Measurements from ENCODE around the gene STK33.

STK33 gene

DNA sequence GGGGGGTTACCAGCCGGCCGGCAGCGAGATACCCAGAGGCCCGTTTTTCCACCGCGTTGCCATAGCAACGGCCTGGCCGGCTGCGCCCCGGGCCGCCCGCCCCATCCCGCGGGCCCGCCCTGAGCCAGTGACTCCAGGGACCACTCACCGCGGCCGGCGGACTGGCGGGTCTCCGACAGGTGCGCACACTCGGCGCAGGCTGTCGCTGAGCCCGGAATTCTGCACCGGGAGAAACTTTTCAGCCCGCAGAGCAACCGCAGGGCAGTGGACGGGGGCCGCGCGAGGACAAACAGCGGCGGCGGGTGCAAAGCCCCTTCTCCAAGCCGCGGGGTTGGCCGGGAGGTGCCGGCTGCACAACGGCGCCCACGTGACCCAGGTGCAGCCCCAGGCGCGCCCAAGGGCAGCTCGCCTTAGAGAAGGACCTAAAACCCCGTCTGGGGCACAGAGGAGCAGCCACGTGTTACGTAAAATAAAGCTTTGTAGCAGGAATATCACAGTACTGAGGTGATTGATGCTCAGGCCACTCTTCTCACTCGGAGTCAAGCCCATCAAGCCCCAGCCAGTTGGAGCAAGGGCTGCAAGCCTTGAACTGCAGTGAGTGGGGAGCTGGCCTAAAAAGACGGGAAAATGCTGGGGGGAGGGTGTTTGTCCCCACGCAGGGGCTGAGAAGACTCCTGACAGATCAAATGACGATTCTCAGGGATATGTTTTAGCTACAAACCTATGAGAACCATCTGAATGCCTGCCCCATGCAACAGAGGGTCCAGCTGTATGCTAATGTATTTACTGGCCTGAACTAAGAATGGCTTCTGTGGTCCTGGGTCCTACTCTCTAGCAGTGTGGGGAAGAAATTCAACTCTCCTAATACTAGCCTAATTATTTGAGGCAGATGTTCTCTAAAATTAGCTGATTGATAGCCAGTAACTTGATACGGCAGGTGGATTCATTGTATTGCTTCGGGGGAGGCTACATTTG, at the start of gene STK33:
Gene STK33, minus strand, starts transcription at position 294 of the 975 bp plus-strand sequence. CDS start 119,323 bp downstream, outside the sequence.
- H3K27ac ChIP-seq, result no peak within 1 kb of the TSS
- DNase-seq (ENCODE audit: low read depth, low spot score), result no peak

DNA sequence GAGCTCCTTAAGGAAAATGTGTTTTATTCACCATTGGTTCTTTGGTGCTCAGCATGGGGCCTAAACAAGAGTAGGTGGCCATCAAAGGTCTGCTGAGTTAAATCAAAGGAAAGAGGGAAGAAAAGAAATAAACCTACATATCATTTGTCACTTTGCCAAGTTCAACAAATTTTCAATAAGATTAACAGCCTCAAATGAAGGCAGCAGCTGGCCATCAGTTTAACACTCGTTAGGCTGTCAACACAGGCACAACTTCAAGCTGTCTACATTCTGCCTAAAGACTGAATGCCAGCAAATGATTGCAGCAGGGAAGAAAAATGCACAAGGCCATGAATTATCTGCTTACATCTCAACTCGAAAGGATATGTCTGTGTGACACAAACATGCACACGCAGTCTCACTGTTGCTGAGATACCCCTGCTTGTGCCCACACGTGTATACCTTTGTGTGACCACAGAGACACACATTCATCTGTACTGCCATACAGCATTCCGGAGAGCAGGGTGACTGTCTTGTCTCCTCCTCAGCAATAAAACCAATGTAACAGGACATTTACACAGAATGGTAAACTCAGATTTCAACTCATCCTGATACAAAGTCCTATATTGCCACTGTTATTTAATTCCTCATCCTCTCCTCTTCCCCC, 48.3 kb upstream of the STK33 start:
- no peak overlapping the region for H3K27ac ChIP-seq
- DNase-seq (ENCODE audit: low read depth, low spot score), result no peak

DNA sequence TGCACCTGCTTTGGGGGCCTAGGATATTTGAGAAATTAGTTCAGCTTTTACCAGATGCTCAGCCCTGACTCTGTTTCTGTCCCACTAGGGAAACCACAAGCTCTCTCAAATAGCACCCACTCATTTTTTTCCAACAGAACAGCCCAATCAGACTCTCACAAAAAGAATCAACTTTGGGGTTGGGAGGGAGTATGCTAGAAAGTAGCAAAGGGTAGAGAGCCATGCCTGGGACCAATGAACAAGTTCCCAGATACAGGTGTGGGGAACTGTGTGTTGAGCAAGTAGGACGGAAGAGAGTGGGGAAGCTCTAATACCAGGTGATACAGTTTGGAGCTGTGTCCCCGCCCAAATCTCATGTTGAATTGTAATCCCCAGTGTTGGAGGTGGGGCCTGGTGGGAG, 47.3 kb upstream of the STK33 start:
- H3K27ac ChIP-seq, result no peak overlapping the region
- DNase-seq (ENCODE audit: low read depth, low spot score), result no peak

DNA sequence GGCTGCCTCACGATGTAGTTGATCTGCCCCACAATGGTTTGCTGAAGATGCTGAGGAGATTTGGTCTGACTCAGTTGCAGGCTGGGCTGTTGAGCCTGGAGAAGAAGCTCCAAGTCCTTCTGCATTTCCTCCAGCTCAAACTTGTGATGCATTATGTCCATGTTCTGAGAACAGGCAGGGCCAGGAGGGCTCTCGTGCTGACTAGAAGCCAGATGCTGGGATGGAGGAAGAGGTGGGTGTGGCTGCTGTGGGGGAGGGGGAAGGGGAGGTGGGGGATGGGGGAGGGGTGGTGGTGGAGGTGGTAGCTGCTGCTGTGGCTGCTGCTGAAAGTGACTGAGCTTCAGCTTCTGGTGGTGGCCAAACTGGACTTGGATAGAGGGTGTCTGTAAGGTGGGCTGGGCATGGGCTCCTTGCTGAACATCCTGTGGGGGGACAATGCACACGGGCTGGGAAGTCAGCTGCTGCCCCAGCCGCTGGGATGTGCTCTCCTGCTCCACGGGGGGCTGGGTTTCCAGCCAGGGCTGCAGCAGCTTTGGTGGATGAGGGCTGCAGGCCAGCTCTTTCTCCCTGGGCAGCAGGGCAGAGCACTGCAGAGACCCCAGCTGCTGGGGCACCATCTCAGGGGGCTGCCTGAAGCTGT, 46.4 kb upstream of the STK33 start:
- no peak overlapping the region for H3K27ac ChIP-seq
- no peak for DNase-seq (ENCODE audit: low read depth, low spot score)

DNA sequence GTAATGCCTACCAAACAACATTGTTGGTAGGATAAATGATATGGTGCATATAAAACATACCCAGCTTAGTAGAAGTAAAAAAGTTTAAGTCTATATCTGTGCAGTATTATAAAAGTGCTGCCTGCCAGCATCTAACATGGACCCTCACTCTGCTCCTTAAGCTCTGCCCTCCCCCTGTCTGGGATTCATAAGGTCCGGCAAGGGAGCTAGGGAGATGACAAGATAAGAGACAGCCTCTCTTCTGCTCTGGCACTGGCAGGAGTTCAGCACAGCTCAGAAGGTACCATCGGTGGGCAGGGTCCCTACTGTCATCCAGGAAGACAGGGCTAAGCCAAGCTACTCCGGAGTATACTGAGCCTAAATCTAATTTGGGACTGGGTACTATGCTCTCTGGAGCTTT, 45.6 kb upstream of the STK33 start:
- no peak for DNase-seq (ENCODE audit: low read depth, low spot score)
- H3K27ac ChIP-seq, result no peak overlapping the region

DNA sequence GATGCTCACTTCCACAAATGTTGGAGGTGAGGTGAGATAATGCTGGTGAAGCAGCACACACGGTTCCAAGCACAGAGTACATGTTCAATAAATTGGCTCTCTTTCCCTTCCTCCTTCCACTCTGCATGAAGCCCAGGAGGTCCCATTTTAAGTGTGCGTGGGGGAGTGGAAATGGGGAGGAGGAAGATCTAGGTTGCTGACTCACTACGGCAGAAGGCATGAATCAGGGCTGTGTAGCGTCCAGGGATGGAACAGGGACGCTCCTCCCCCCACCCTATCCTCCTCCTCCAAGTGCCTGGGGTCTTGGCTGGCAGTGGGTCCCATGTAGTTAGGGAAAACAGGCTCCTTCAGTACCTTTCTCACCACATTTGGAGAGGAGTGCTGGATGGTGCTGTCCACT, 44.3 kb upstream of the STK33 start:
- no peak for DNase-seq (ENCODE audit: low read depth, low spot score)
- no peak overlapping the region for H3K27ac ChIP-seq

DNA sequence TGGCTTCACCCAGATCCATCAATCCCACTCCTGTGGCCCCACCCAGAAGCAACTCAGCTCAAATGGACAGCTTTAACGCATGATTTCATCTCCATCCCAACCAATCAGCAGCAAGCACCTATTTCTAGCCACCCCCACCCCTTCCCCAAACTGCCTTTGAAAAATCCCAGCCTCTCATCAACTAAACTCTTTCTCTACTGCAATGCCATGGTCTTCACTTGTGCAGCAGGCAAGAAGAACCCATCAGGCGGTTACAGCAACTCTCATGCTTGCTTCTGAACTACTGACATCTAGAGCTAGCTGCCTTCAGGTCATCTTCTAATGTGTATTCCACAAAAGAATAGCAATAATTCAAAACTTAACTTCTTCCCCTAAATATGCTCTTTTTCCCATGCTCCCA, 42.1 kb upstream of the STK33 start:
- no peak for DNase-seq (ENCODE audit: low read depth, low spot score)
- no peak overlapping the region for H3K27ac ChIP-seq

DNA sequence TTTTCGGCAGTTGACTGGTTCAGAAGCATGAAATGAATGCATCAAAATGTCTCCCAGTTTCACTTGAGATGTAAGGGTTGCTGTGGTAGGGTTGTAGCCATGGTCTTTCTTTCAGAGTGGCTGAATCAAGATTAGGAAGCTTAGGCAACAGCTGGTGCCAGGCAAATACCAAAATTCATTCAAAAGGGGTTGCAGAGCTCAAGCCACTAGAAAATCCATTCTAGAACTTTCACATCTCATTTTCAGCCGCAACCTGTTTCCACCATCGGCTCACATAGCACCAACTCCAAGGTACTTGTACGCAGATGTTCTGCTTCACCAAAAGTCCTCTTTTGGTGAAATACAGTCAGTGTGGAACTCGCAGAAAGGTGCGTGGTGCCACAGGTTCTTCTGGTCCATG, 40.5 kb upstream of the STK33 start:
- DNase-seq (ENCODE audit: low read depth, low spot score), result no peak
- H3K27ac ChIP-seq, result no peak overlapping the region

DNA sequence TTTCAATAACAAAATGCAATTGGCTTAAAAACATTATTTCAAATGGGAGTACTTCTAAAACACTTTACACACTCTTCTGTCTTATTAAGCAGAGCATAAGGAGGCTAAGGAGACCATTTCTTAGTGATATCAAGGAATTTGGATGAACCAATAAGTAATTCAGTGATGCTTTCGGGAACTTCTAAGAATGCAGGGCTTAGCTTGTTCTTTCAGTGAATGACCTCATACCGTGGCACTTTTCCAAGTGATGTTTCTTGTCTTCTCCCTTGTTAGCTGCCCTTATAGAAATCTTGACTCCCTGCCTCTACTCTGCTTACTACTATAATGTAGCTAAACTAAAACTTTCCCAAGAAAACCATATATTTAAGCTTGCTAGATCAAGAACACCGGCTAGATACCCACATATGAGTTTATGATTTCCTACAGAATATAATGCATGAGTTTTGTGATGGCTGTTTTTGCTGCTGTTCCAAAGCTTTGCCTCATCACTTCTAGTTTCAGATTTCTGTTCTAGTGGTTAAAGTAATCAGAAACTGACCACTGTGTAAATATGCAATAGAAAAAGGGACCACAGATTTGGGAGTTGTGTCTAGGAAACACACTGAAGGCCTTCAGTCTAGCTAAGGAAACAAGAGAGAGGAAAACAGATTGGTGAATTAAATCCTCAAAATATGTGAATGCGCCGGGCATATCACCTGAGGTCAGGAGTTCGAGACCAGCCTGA, 37.5 kb upstream of the STK33 start:
- DNase-seq (ENCODE audit: low read depth, low spot score), result no peak
- H3K27ac ChIP-seq, result no peak overlapping the region

DNA sequence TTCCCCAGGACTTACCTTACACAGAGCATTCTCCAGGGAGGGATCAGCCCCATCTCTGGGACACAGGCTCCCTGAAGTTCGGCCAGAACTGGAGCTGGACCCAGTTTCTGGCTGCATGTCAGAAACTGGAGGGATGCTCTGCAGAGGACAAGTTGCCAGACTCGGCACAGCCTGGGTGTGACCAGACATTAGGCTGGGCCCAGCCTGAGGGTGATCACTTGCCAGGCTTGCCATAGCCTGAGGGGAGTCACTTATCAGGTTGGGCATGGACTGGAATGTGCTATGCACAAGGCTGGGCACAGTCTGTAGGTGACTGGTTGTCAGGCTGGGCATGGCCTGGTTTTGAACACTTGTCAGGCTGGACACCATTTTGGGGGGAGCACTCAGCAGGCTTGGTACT, 30.7 kb upstream of the STK33 start:
- H3K27ac ChIP-seq, result no peak overlapping the region
- no peak for DNase-seq (ENCODE audit: low read depth, low spot score)

DNA sequence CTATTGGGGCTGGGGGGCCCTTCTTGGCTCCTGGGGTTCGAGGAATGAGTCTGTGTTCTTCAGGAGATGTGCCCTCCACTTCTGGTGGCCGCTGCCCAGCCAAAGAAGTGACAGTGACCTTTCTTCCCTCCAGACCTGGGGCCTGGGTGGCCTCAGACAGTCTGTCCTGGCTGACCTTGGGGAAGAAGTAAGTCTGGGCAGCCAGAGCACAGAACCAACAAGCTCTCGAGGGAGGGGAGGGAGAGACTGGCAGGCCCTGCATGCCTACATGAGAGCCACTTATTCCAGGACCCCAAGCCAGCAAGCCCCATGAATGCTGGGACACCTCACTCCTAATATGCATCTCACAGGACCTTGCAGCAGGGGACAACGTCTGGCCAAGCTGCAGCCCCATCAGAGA, 27.1 kb upstream of the STK33 start:
- no peak overlapping the region for H3K27ac ChIP-seq
- DNase-seq (ENCODE audit: low read depth, low spot score), result no peak

DNA sequence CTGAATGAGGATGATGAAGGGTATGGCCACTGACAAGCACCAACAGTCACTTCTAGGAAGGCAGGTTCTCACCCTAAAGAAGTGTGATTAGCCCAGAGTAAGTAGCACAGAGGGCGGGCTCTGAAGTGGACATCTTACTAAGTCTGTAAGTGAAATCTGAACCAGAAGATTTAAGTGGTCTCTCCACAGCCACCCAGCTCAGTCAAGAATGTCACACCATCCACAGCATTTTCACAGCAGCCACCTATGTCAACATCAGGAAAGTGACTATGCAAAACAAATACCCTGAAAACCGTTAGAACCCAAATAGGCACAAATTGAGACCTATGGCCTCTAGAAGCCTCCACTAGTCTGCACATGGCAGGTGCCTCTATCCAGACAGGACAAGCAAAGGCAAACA, 23.0 kb upstream of the STK33 start:
- H3K27ac ChIP-seq, result no peak overlapping the region
- no peak for DNase-seq (ENCODE audit: low read depth, low spot score)

DNA sequence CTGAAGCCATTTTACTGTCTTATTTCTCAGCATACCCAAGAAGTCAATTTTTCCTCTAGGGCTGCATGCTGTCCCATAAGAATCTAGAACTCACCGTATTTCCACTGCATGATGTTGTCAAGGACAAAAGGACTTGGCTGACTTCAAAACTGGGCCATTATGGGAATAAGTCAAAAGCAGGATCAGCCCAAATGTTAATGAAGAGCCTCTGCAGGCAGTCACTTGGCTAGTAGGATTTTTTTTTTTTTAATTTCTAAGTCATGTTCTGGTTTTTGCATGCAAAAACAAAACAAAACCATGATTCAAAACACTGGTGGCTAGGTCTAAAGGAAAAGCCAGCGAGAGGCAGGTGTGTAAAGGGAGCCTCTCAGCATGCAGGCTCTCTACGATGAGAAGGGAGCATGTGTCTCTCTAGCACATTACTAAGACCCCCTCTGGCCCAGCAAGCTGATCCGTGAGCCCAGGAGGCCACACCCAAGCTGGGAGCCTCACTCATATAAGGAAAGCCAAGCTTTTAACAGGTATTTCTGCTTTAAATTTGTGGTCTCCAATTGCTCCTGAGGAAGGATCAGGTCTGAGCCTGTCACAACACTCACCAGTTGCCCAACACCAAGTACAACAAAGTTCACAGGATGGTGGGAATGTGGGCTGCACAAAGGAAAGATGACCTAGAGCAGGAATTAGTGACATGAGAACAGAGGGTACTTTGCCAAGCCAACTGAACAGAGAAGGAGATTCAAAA, 21.4 kb upstream of the STK33 start:
- DNase-seq (ENCODE audit: low read depth, low spot score), result peak; percentile 27
- no peak overlapping the region for H3K27ac ChIP-seq

DNA sequence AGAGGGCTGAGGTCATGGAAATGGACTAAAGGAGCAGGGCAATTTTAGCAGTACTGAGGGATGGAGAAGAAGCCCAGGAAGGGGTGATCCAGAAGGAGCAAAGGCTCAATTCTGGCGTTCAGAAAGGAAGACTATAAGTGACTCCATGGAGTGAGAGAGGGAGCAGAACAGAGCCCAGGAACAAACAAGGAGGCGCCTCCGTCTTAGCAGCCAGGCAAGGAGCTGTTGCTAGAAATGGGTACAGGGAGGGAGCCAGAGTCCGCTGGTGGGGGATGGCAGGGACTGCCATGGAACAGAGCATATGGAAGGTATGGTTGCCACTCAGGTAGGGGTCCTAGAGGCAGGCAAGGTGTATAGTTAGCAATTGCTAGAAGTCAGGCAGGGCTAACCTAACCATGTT, 20.5 kb upstream of the STK33 start:
- DNase-seq (ENCODE audit: low read depth, low spot score), result no peak
- H3K27ac ChIP-seq, result no peak overlapping the region

DNA sequence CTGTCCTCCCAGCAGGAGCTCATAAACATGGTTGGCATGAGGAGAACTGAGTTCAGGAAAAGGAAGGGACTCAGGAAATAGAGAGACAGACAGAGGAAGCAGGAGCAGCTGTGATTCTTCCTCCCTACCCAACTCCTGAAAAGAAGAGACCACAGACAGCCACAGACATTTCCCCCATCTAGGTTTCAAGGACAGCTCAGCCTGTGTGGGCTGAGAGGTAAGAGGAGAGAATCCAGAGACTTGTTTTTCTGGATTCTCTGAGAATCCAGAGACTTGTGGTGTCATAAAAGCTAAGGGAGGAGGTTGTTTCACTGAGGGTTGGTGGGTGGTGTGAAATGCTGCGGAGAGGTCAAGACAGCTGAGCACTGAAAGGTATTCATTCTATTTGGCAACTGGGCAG, 19.0 kb upstream of the STK33 start:
- DNase-seq (ENCODE audit: low read depth, low spot score), result no peak
- H3K27ac ChIP-seq, result no peak overlapping the region

DNA sequence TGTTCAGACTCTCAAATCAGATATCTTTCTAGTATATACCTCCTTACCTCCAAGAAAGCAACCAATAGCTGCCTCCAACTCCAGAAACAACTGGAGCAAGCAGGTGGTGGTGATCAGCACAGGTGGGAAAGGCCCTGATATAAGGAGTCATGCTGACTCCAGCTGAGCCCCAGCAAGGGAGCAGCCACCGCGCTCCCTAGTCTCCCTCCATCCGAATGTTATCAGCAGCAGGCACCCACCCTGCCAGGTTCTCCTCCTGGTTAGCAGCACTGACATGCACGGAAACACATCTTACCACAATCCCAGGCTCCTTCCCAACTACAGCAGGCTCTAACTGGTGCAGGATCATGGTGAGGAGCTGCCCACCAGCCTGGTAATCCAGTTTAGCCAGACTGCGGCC, 18.5 kb upstream of the STK33 start:
- H3K27ac ChIP-seq, result no peak overlapping the region
- no peak for DNase-seq (ENCODE audit: low read depth, low spot score)

DNA sequence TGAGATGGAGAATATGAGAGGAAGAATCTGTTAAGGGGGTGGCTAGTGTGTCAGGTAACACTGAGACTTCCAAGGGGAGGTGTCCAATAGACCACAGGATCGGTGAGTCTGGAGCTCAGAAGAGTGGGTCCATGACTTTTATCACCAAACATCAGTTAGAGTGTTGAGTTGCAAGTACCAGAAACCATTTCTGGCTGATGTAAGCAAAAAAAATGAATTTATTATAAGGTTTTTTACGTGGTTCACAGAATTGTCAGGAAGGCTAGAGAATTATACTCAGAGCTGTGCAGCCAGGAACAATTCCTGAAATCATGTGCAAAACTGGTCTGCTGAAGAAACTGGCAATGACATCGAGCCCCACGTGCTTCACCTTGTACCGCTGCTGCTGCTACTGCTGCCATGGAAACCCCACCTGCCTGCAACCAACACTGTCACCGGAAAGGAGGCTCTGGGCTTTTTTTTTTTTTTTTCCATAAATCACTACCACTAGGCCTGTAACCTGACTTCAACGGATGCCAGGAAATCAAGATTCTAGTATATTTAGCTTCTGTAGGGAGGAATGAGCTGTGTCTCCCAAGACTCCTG, 16.6 kb upstream of the STK33 start:
- no peak for DNase-seq (ENCODE audit: low read depth, low spot score)
- H3K27ac ChIP-seq, result no peak overlapping the region

DNA sequence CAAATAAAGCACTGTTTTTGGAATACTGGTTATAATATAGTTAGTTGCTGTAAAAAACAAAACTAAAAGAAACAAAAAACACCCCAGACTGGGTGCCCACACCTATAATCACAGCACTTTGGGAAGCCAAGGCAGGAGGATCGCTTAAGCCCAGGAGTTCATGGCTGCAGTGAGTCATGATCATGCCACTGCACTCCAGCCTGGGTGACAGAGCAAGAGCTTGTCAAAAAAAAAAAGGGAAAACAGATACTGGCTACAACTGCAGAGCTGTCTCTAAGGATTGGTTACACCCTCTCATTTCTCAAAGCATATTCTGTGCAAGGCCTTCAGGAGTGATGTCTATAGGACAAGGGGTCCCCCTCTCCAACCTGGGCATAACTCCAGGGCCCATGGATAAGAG, 14.6 kb upstream of the STK33 start:
- H3K27ac ChIP-seq, result no peak overlapping the region
- peak; percentile 41 for DNase-seq (ENCODE audit: low read depth, low spot score)

DNA sequence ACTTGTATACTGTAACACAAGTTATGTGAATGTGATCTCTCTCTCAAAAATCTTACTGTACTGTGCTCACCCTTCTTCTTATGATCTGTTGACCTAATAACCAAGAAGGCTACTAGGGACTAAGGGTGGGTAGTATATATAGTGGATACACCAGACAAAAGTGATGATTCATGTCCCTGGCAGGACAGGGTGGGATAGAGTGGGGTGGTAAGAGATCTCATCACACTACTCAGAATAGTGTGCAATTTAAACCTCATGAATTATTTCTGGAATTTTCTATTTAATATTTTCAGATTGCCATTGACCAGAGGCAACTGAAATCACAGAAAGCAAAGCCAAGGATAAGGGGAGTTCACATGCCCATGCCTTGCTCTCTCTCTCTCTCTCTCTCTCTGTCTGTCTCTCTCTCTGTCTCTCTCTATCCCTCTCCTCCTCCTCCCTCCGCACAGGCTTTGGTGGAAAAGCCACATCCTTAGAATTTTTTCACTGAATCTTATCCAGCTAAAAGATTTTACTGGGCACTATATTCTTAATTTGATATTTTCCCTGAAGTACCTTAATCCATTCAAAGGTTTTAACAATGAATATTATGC, 12.0 kb upstream of the STK33 start:
- H3K27ac ChIP-seq, result peak overlapping the region; percentile 84

More for the DNA sequence above, 12.0 kb upstream of the STK33 start:
- no peak for DNase-seq (ENCODE audit: low read depth, low spot score)

Measured in epithelial cell of prostate (primary cell).